GM12891 (cell line): ENCODE measurements around the gene ANKRD55.

Experiments
- POLR2A ChIP-seq: IDR thresholded peaks from 2 replicates; pipeline ENCODE4 v1.6.1; 2011; ENCODE audit warnings: low read depth, low read length, control low read depth
- POLR2AphosphoS5 ChIP-seq: IDR thresholded peaks from 2 replicates; pipeline ENCODE4 v1.6.1; 2011; ENCODE audit warnings: low read depth, low read length, control low read depth
- TAF1 ChIP-seq: IDR thresholded peaks from 2 replicates; pipeline ENCODE4 v1.6.1; 2011; ENCODE audit warnings: low read depth, low read length, control low read depth

DNA sequence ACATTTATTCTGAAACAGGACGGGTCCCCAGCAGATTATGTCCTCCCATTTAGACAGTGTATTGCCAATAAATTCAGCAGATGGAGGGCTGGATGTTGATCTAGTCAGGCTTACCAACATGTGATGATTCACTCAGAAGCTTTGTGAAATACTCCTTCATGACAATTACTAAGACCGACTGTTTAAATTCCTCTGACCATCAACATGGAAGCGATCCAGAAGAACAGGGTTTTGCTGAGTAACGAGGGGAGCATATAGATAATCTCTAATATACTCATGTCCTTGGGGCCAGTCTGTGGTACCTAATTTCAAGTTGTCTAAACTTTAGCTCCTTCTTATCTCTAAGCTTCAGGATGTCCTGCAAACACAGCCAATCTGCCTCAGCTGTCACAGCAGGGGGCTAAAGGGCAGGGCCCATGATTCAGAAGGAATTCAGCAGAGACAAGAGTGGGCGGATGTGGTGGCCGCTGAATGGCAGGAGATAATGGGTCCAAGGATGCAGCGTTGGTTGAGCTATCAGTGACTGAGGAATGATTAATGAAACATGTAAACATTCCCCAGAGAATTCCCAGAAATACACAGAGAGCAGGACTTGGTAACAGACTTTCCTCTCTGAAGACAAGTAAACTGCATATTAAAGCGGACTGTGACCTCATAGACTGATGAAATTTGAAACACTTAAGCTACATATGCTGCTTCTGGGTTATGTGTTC lies 109.4 kb downstream of the ANKRD55 start:
- no peak for TF ChIP-seq POLR2A
- TF ChIP-seq POLR2AphosphoS5 = no peak
- no peak for TF ChIP-seq TAF1
